HTR-8/SVneo (cell line): ENCODE measurements around the gene EXOC6.
"Not testable (repeated sequence)": the region's sequence is repeated elsewhere in the genome, so short reads cannot be mapped to it uniquely, and the experiment has no call there.

Experiments
- DNase-seq: peaks from one replicate; pipeline ENCODE4 v3.0.0; 2011; ENCODE audit warnings: low spot score, mixed read lengths; ENCODE audit not compliant: insufficient read length
- FAIRE-seq: peaks from 2 replicates; lab custom pipeline; 2011; peaks lifted over from hg19 to GRCh38; lab: Jason Lieb, UNC

The EXOC6 gene

GRCh38 chr10:93091960-93092359 lies 243.6 kb downstream of the EXOC6 start:
- FAIRE-seq (no peak), DNase-seq (no peak)

DNA sequence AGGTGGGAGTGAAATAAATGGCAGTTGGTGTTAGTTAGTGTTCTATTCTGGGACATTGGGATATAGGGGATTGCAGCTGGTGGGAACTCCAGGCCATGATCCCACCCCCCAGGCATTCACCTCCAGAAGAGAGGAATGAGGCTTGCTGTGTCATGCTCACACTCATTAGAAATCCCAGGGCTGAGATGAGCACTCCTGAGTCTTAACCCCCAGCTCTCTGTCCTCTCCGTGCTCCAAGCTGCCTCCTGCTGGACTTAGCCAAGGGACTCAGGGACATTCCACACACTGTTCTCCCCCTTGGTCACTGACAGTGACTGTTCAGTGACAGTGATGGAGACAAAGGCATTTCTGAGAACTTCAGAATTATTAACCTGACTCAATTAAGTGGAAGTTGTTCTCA lies 246.9 kb downstream of the EXOC6 start:
- FAIRE-seq = no peak
- no peak for DNase-seq

GRCh38 chr10:93096901-93097300 lies 248.6 kb downstream of the EXOC6 start:
- DNase-seq = no peak
- FAIRE-seq = no peak

DNA sequence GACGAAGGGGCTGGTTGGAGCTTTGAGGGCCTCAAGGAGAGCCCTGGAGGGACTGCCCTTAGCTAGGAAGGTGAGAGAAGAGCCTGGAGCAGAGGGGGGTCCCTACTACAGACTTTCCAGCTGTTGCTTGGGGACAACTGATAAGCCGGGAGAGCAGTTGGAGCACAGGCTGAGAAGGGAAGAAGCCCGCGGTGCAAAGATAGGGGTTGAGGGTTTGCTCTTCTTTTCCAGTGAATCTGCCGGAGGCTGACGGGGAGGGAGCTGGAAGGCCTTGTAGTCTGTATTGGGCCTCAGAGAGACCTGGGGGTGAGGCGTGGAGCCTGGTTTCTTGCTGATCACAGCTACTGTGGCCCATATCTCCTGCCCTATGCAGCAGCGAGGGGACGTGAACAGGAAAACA lies 249.1 kb downstream of the EXOC6 start:
- FAIRE-seq = no peak

GRCh38 chr10:93098816-93099215 lies 250.5 kb downstream of the EXOC6 start:
- DNase-seq (no peak), FAIRE-seq (no peak)

More for the DNA sequence above, 249.1 kb downstream of the EXOC6 start:
- DNase-seq = no peak

- DNase-seq (no peak), FAIRE-seq (no peak)
These were observed 251.3 kb downstream of the EXOC6 start for GRCh38 chr10:93099670-93100069.

- DNase-seq, FAIRE-seq: not testable (repeated sequence)
These were observed 252.8 kb downstream of the EXOC6 start for GRCh38 chr10:93101148-93101547.

- no peak for DNase-seq
These were observed 255.6 kb downstream of the EXOC6 start for GRCh38 chr10:93103953-93104352.

GRCh38 chr10:93106631-93107072 lies 258.3 kb downstream of the EXOC6 start:
- FAIRE-seq (no peak), DNase-seq (no peak)

More at GRCh38 chr10:93103953-93104352, 255.6 kb downstream of the EXOC6 start:
- FAIRE-seq = no peak
